HEK293 (cell line): ENCODE measurements around the gene KRTAP4-16.

Source experiments
- CTCF ChIA-PET: fragments of 350-600 bp; formaldehyde crosslinking; extraction: SDS; loops from one replicate; lab custom pipeline; 2021; ENCODE audit warnings: antibody characterized with exemption; lab: Yijun Ruan, JAX
- POLR2A ChIA-PET: fragments of 300-600 bp; formaldehyde crosslinking; extraction: SDS; loops from one replicate; lab custom pipeline; 2020; ENCODE audit warnings: antibody characterized with exemption, inconsistent platforms; lab: Yijun Ruan, JAX
- H3K27ac ChIP-seq: fragments of 200-500 bp; sonication (Bioruptor generic); 2 replicates; pipeline ENCODE4 v1.5.1; 2014; ENCODE audit warnings: low read depth, low read length, control low read depth, inconsistent platforms; ENCODE audit errors: extremely low read depth
- H3K36me3 ChIP-seq, 2 experiments: fragments of 200-500 bp in 1 of 2; sonication (Bioruptor generic) in 1 of 2; 1 replicate in 1 of 2; 2 replicates in 1 of 2; pipeline ENCODE4 v1.5.1; 2014 to 2017; ENCODE audit warnings: inconsistent platforms in 2 of 2, low read length in 2 of 2; ENCODE audit not compliant: control insufficient read depth in 2 of 2, insufficient read depth in 1 of 2
- H3K4me1 ChIP-seq: fragments of 200-500 bp; sonication (Bioruptor generic); 2 replicates; pipeline ENCODE4 v1.5.1; 2014; ENCODE audit warnings: mild to moderate bottlenecking, low read length, inconsistent platforms; ENCODE audit not compliant: control insufficient read depth, insufficient read depth
- H3K4me3 ChIP-seq: 2 replicates; pipeline ENCODE4 v1.5.1; 2011; ENCODE audit warnings: low read depth, mild to moderate bottlenecking, control low read depth, low read length, moderate library complexity
- H3K9me3 ChIP-seq: fragments of 200-500 bp; sonication (Bioruptor generic); 2 replicates; pipeline ENCODE4 v1.5.1; 2014; ENCODE audit warnings: low read depth, low read length, inconsistent platforms; ENCODE audit not compliant: control insufficient read depth, insufficient read depth
- GFI1B ChIP-seq: fragments of 450-650 bp; formaldehyde crosslinking; IDR thresholded peaks from 2 replicates; pipeline ENCODE4 v1.5.1; 2016; ENCODE audit warnings: missing biosample characterization, missing genetic modification characterization
- KLF10 ChIP-seq: fragments of 450-650 bp; IDR thresholded peaks from 2 replicates; pipeline ENCODE4 v1.5.1; 2018; ENCODE audit warnings: missing biosample characterization, mild to moderate bottlenecking, missing genetic modification characterization
- KLF17 ChIP-seq: fragments of 450-650 bp; formaldehyde crosslinking; IDR thresholded peaks from 2 replicates; pipeline ENCODE4 v1.5.1; 2016; ENCODE audit warnings: missing biosample characterization, missing genetic modification characterization
- PRDM6 ChIP-seq: fragments of 450-650 bp; formaldehyde crosslinking; IDR thresholded peaks from 2 replicates; pipeline ENCODE4 v1.5.1; 2017; ENCODE audit warnings: missing biosample characterization, missing genetic modification characterization
- REST ChIP-seq: fragments of 450-650 bp; formaldehyde crosslinking; IDR thresholded peaks from 2 replicates; pipeline ENCODE4 v1.5.1; 2016; ENCODE audit warnings: missing biosample characterization, missing genetic modification characterization
- SCRT1 ChIP-seq: fragments of 450-650 bp; formaldehyde crosslinking; IDR thresholded peaks from 2 replicates; pipeline ENCODE4 v1.5.1; 2016; ENCODE audit warnings: missing biosample characterization, missing genetic modification characterization, borderline replicate concordance
- SCRT2 ChIP-seq: fragments of 450-650 bp; formaldehyde crosslinking; IDR thresholded peaks from 2 replicates; pipeline ENCODE4 v1.5.1; 2016; ENCODE audit warnings: missing biosample characterization, missing genetic modification characterization
- ZIC2 ChIP-seq: fragments of 450-650 bp; formaldehyde crosslinking; IDR thresholded peaks from 2 replicates; pipeline ENCODE4 v1.5.1; 2016; ENCODE audit warnings: missing biosample characterization, missing genetic modification characterization
- ZNF138 ChIP-seq: fragments of 450-650 bp; formaldehyde crosslinking; IDR thresholded peaks from 2 replicates; pipeline ENCODE4 v1.5.1; 2016; ENCODE audit warnings: missing biosample characterization, missing genetic modification characterization, borderline replicate concordance
- ZNF169 ChIP-seq: fragments of 450-650 bp; formaldehyde crosslinking; IDR thresholded peaks from 2 replicates; pipeline ENCODE4 v1.5.1; 2016; ENCODE audit warnings: missing biosample characterization, missing genetic modification characterization
- ZNF184 ChIP-seq: fragments of 450-650 bp; IDR thresholded peaks from 2 replicates; pipeline ENCODE4 v1.5.1; 2018; ENCODE audit warnings: missing biosample characterization, mild to moderate bottlenecking, missing genetic modification characterization
- ZNF19 ChIP-seq: fragments of 450-650 bp; formaldehyde crosslinking; IDR thresholded peaks from 2 replicates; pipeline ENCODE4; 2016; ENCODE audit warnings: missing biosample characterization, missing genetic modification characterization, low read depth
- ZNF274 ChIP-seq, 2 experiments: fragments of 200-500 bp in 1 of 2; fragments of 450-650 bp in 1 of 2; sonication (Bioruptor generic) in 1 of 2; formaldehyde crosslinking in 1 of 2; IDR thresholded peaks; 2 replicates each; pipeline versions ENCODE4 v1.5.1 to v1.6.1; 2014 to 2016; ENCODE audit warnings: borderline replicate concordance in 1 of 2, inconsistent platforms in 1 of 2, low read length in 1 of 2, missing biosample characterization in 1 of 2, missing genetic modification characterization in 1 of 2
- ZNF280C ChIP-seq: fragments of 450-650 bp; formaldehyde crosslinking; IDR thresholded peaks from 2 replicates; pipeline ENCODE4 v1.5.1; 2016; ENCODE audit warnings: missing biosample characterization, missing genetic modification characterization
- ZNF302 ChIP-seq: fragments of 450-650 bp; formaldehyde crosslinking; IDR thresholded peaks from 2 replicates; pipeline ENCODE4 v1.5.1; 2016; ENCODE audit warnings: missing biosample characterization, missing genetic modification characterization, low read depth
- ZNF311 ChIP-seq: fragments of 450-650 bp; formaldehyde crosslinking; IDR thresholded peaks from 2 replicates; pipeline ENCODE4 v1.5.1; 2017; ENCODE audit warnings: missing biosample characterization, missing genetic modification characterization, borderline replicate concordance
- ZNF341 ChIP-seq: fragments of 450-650 bp; formaldehyde crosslinking; IDR thresholded peaks from 2 replicates; pipeline ENCODE4; 2016; ENCODE audit warnings: low read depth, missing biosample characterization, missing genetic modification characterization
- ZNF423 ChIP-seq: fragments of 450-650 bp; formaldehyde crosslinking; IDR thresholded peaks from 2 replicates; pipeline ENCODE4 v1.5.1; 2016; ENCODE audit warnings: missing biosample characterization, missing genetic modification characterization
- ZNF580 ChIP-seq: fragments of 450-650 bp; formaldehyde crosslinking; IDR thresholded peaks from 2 replicates; pipeline ENCODE4 v1.5.1; 2016; ENCODE audit warnings: missing biosample characterization, missing genetic modification characterization
- ZNF639 ChIP-seq: fragments of 450-650 bp; formaldehyde crosslinking; IDR thresholded peaks from 2 replicates; pipeline ENCODE4 v1.5.1; 2016; ENCODE audit warnings: missing biosample characterization, missing genetic modification characterization
- ZNF76 ChIP-seq: fragments of 450-650 bp; formaldehyde crosslinking; IDR thresholded peaks from 2 replicates; pipeline ENCODE4; 2016; ENCODE audit warnings: low read depth, missing biosample characterization, missing genetic modification characterization, borderline replicate concordance
- ZNF776 ChIP-seq: fragments of 450-650 bp; formaldehyde crosslinking; IDR thresholded peaks from 2 replicates; pipeline ENCODE4 v1.5.0; 2017; ENCODE audit warnings: missing biosample characterization, missing genetic modification characterization, borderline replicate concordance
- ZNF830 ChIP-seq: fragments of 450-650 bp; IDR thresholded peaks from 2 replicates; pipeline ENCODE4 v1.5.0; 2018; ENCODE audit warnings: missing biosample characterization, missing genetic modification characterization, low read depth, mild to moderate bottlenecking, moderate library complexity
- ZNF837 ChIP-seq: fragments of 450-650 bp; formaldehyde crosslinking; IDR thresholded peaks from 2 replicates; pipeline ENCODE4 v1.5.1; 2016; ENCODE audit warnings: missing biosample characterization, missing genetic modification characterization
- ZSCAN5A ChIP-seq: fragments of 450-650 bp; formaldehyde crosslinking; IDR thresholded peaks from 2 replicates; pipeline ENCODE4 v1.5.1; 2016; ENCODE audit warnings: missing biosample characterization, missing genetic modification characterization

Gene KRTAP4-16

GRCh38 chr17:41150026-41150425 is 48.0 kb upstream of the KRTAP4-16 start (continued):
- TF ChIP-seq KLF10 (tag by site-specific recombination) (no peak), ZNF311 (tag by site-specific recombination) (no peak), ZNF837 (tag by site-specific recombination) (no peak), ZNF341 (tag by site-specific recombination) (no peak), ZNF19 (tag by site-specific recombination) (no peak), ZNF639 (tag by site-specific recombination) (no peak), ZNF138 (no peak), ZNF184 (tag by site-specific recombination) (no peak), ZNF830 (tag by site-specific recombination) (no peak), ZNF76 (no peak), ZNF776 (tag by site-specific recombination) (no peak), ZNF169 (tag by site-specific recombination) (no peak), ZNF280C (tag by site-specific recombination) (no peak)

- H3K4me1 ChIP-seq, result no peaks in the 10 kb centered on the region
- ChIA-PET POLR2A (no interaction called here), CTCF (no interaction called here)
- no peaks in the 10 kb centered on the region for H3K36me3 ChIP-seq
- H3K27ac ChIP-seq, result no peak within 1 kb of the TSS
- H3K4me3 ChIP-seq, result no peak within 1 kb of the TSS
- H3K9me3 ChIP-seq, result no peaks in the 10 kb centered on the region
- 0 out of 2 replicates have a peak, but pooled peaks have one; percentile 5 for TF ChIP-seq ZIC2 (tag by site-specific recombination)
- TF ChIP-seq SCRT1 (tag by site-specific recombination), result 0 out of 2 replicates have a peak, but pooled peaks have one; percentile 12
- no peak for TF ChIP-seq PRDM6 (tag by site-specific recombination)
- TF ChIP-seq ZNF76, result no peak
- no peak for TF ChIP-seq KLF17 (tag by site-specific recombination)
- no peak for TF ChIP-seq GFI1B (tag by site-specific recombination)
- TF ChIP-seq ZNF423 (tag by site-specific recombination), result no peak
- TF ChIP-seq ZSCAN5A, result no peak
- TF ChIP-seq ZNF302 (tag by site-specific recombination), result no peak
- TF ChIP-seq KLF10 (tag by site-specific recombination), result no peak
- TF ChIP-seq ZNF274 (IDR thresholded peaks at IDR 0.05; ENCODE audit: low read length), result no peak
- TF ChIP-seq ZNF274 (tag by site-specific recombination; IDR thresholded peaks at IDR 0.05; ENCODE audit: borderline replicate concordance), result no peak
- no peak for TF ChIP-seq ZNF580
- TF ChIP-seq SCRT2 (tag by site-specific recombination), result peak; percentile 56
- TF ChIP-seq REST (tag by site-specific recombination), result peak; percentile 74
These were observed 47.6 kb upstream of the KRTAP4-16 start, which contains the start of gene KRTAP4-5 for GRCh38 chr17:41149652-41149985. KRTAP4-5 (minus strand) TSS chr17:41149825; CDS start chr17:41149767, 58 bp downstream.
